Adrenal gland (tissue), 12 donors: ENCODE measurements around the gene CNTN5. TPM values are rescaled to one million over a fixed set of nuclear protein-coding genes. Genes with fewer than 3 reads are reported as not detected.

Source experiments
- DNase-seq, 7 donors: peaks; one replicate each; pipeline ENCODE4 v3.0.0-alpha.2; 2019 to 2020
- H3K27ac ChIP-seq, 5 donors: fragments of 200-600 bp; sonication (generic) in 4 of 5; 1 replicate in 3 of 5; 2 replicates in 2 of 5; pipeline versions ENCODE4 v1.5.1 to v1.8.0; 2016 to 2020; ENCODE audit warnings: mild to moderate bottlenecking in 1 of 5
- H3K27me3 ChIP-seq: fragments of 200-600 bp; 2 replicates; pipeline ENCODE4 v1.8.0; 2021
- H3K36me3 ChIP-seq, 2 donors: fragments of 200-600 bp; replicated peaks in 1 of 2; 1 replicate in 1 of 2; 2 replicates in 1 of 2; pipeline versions ENCODE4 v1.5.1 to v1.8.0; 2018 to 2022
- H3K4me1 ChIP-seq, 2 donors: fragments of 200-600 bp; replicated peaks in 1 of 2; 1 replicate in 1 of 2; 2 replicates in 1 of 2; pipeline versions ENCODE4 v1.5.1 to v1.8.0; 2018 to 2021
- H3K4me3 ChIP-seq, 4 donors: fragments of 200-600 bp; sonication (generic) in 3 of 4; one replicate each; pipeline ENCODE4 v1.5.1; 2016 to 2018
- H3K9me3 ChIP-seq, 3 donors: fragments of 200-600 bp; sonication (generic) in 1 of 3; replicated peaks in 1 of 3; 1 replicate in 2 of 3; 2 replicates in 1 of 3; pipeline versions ENCODE4 v1.5.1 to v1.8.0; 2016 to 2021
- CTCF ChIP-seq, 6 experiments: fragments of 450-650 bp in 4 of 6; fragments of 200-600 bp in 2 of 6; sonication (generic) in 1 of 6; IDR thresholded peaks; 1 replicate in 5 of 6; 2 replicates in 1 of 6; pipeline versions ENCODE4 v1.5.1 to v1.8.0; 2016 to 2021; ENCODE audit warnings: antibody characterized with exemption in 6 of 6, mild to moderate bottlenecking in 2 of 6, moderate library complexity in 1 of 6
- POLR2A ChIP-seq, 2 donors: fragments of 450-650 bp; IDR thresholded peaks; one replicate each; pipeline ENCODE4 v1.6.1; 2017; ENCODE audit warnings: antibody characterized with exemption in 2 of 2, mild to moderate bottlenecking in 2 of 2, moderate library complexity in 1 of 2
- WGBS, 4 donors: extraction: QIAGEN DNeasy Blood & Tissue Kit in 2 of 4; methylation state at CpG; one replicate each; pipeline versions ENCODE4 v1.1.5 to v1.1.7; 2013 to 2017; 5-methylcytosine and 5-hydroxymethylcytosine counted together
- intact Hi-C, 2 donors: fragments of 100-400 bp; cut with DNase I; formaldehyde crosslinking; loops; one replicate each; pipeline versions ENCODE4 v1.14.1 to v1.15.0; 2022 to 2023
- polyA plus RNA-seq, 3 donors: library from polyadenylated mRNA; stranded (reverse); fragments of 200-250 nt in 2 of 3; fragments of 350-450 nt in 1 of 3; fragmentation: Illumina TruSeq in 1 of 3; extraction: RNeasy Lipid Tissue Mini Kit (QIAGEN cat#74804) in 1 of 3; gene quantifications; one replicate each; pipeline ENCODE4 v1.2.3, GENCODE V29; 2013 to 2014
- total RNA-seq, 9 donors: library from RNA; depleted of rRNA in 4 of 9; stranded (reverse); fragments of >200 nt in 4 of 9; fragments of 120-200 nt in 1 of 9; fragmentation: NEBNext Ultra II Directional in 1 of 9; extraction: Animal tissue kit (Norgen Biotek cat#: 25700) in 1 of 9; gene quantifications; one replicate each; pipeline versions ENCODE4 v1.1.0 to v1.2.4, GENCODE V29; 2013 to 2023
- donor health status: healthy with polysubstance abuse.
- donor health status: Bipolar disorder and iron deficiency.
- donor health status: DM: yes; HTN: yes; CAD: no.
- donor health status: DM: no; HTN: no; CAD: no.
- donor health status: DM: no; HTN: no; CAD: no.
- donor health status: DM: yes; HTN: yes; CAD: no.

CNTN5 gene
- total and polyA plus RNA-seq, 12 donors, result 0.07 to 107 (median 0.30) TPM; not detected in 8

GRCh38 chr11:100340466-100341319 is 1319.9 kb downstream of the CNTN5 start:
- H3K27me3 ChIP-seq, result no peaks in the 10 kb centered on the region
- H3K9me3 ChIP-seq, result no peaks in the 10 kb centered on the region
- peak in 1 of 7 donors; percentile 18 for DNase-seq
- no peak overlapping the region for H3K27ac ChIP-seq
- 42 to 48% (median 44%) methylated on average over 9 of the region's 9 CpGs for WGBS, 4 donors
- no peaks in the 10 kb centered on the region for H3K36me3 ChIP-seq
- intact Hi-C loops, result no loop called here
- H3K4me1 ChIP-seq, result peaks cover 0 to 4% of the 10 kb centered on the region in 2 donors
- no peak for TF ChIP-seq POLR2A (IDR thresholded peaks at IDR 0.05)
- no peak for TF ChIP-seq CTCF (IDR thresholded peaks at IDR 0.05)
- H3K4me3 ChIP-seq, result no peak overlapping the region

- no peak overlapping the region for H3K27ac ChIP-seq
- H3K27me3 ChIP-seq, result no peaks in the 10 kb centered on the region
- no peaks in the 10 kb centered on the region for H3K36me3 ChIP-seq
- intact Hi-C loops, result no loop called here
- H3K9me3 ChIP-seq, result no peaks in the 10 kb centered on the region
- no peak for TF ChIP-seq CTCF (IDR thresholded peaks at IDR 0.05)
- no peak for TF ChIP-seq POLR2A (IDR thresholded peaks at IDR 0.05)
- no peak overlapping the region for H3K4me3 ChIP-seq
- DNase-seq, result no peak
- H3K4me1 ChIP-seq, result no peaks in the 10 kb centered on the region
These were observed 1332.3 kb downstream of the CNTN5 start for GRCh38 chr11:100353083-100353482.

- Histone ChIP-seq H3K4me1 (no peaks in the 10 kb centered on the region), H3K9me3 (no peaks in the 10 kb centered on the region), H3K27me3 (no peaks in the 10 kb centered on the region), H3K27ac (no peak overlapping the region), H3K36me3 (no peaks in the 10 kb centered on the region), H3K4me3 (no peak overlapping the region)
- intact Hi-C loops, result no loop called here
- DNase-seq, result no peak
- TF ChIP-seq CTCF (IDR thresholded peaks at IDR 0.05) (no peak), POLR2A (IDR thresholded peaks at IDR 0.05) (no peak)
These were observed 1334.0 kb downstream of the CNTN5 start for GRCh38 chr11:100354736-100355135.

GRCh38 chr11:100356035-100356434 is 1335.3 kb downstream of the CNTN5 start:
- 70 to 76% (median 74%) methylated on average over 4 of the region's 4 CpGs for WGBS, 4 donors
- Histone ChIP-seq H3K4me3 (no peak overlapping the region), H3K36me3 (no peaks in the 10 kb centered on the region), H3K27ac (no peak overlapping the region), H3K4me1 (no peaks in the 10 kb centered on the region), H3K27me3 (no peaks in the 10 kb centered on the region), H3K9me3 (no peaks in the 10 kb centered on the region)
- intact Hi-C loops, result no loop called here
- DNase-seq, result no peak
- TF ChIP-seq POLR2A (IDR thresholded peaks at IDR 0.05), result no peak
- no peak for TF ChIP-seq CTCF (IDR thresholded peaks at IDR 0.05)
